K562 (cell line): ENCODE measurements around the gene OSBP2. TPM values are rescaled to one million over a fixed set of nuclear protein-coding genes. Genes with fewer than 3 reads are reported as not detected.

Source experiments
- BRD9 ChIP-seq: fragments of 450-650 bp; IDR thresholded peaks from 2 replicates; pipeline ENCODE4 v1.6.1; 2018; ENCODE audit warnings: low read depth; ENCODE audit not compliant: partially characterized antibody
- CBFA2T3 ChIP-seq: fragments of 450-650 bp; IDR thresholded peaks from 2 replicates; pipeline ENCODE4 v1.6.1; 2017
- CREM ChIP-seq: IDR thresholded peaks from 2 replicates; pipeline ENCODE4 v1.6.1; 2014; ENCODE audit warnings: antibody characterized with exemption, low read depth
- FOSL1 ChIP-seq: fragments of 200-800 bp; sonication (Bioruptor generic); conservative IDR thresholded peaks from 2 replicates; pipeline ENCODE4 v1.6.1; 2016; ENCODE audit warnings: missing genetic modification characterization, missing compliant biosample characterization
- FOXA3 ChIP-seq, 2 experiments: fragments of 450-650 bp in 1 of 2; sonication (generic) in 1 of 2; formaldehyde crosslinking; IDR thresholded peaks in 1 of 2; conservative IDR thresholded peaks in 1 of 2; 2 replicates each; pipeline versions ENCODE4 v1.4.0 to v1.8.0; 2020 to 2022; ENCODE audit warnings: mild to moderate bottlenecking in 2 of 2, missing genetic modification reagents in 1 of 2
- L3MBTL2 ChIP-seq: fragments of 450-650 bp; IDR thresholded peaks from 2 replicates; pipeline ENCODE4 v1.6.1; 2016; ENCODE audit warnings: mild to moderate bottlenecking, moderate library complexity
- NRF1 ChIP-seq, 2 experiments: fragments of 450-650 bp; IDR thresholded peaks in 1 of 2; conservative IDR thresholded peaks in 1 of 2; 2 replicates each; pipeline ENCODE4 v1.6.1; 2014; ENCODE audit warnings: mild to moderate bottlenecking in 2 of 2
- RFX1 ChIP-seq: fragments of 450-650 bp; IDR thresholded peaks from 2 replicates; pipeline ENCODE4 v1.6.1; 2016; ENCODE audit warnings: mild to moderate bottlenecking, moderate library complexity
- SIN3A ChIP-seq, 2 experiments: fragments of 150-350 bp in 1 of 2; IDR thresholded peaks; 2 replicates each; pipeline ENCODE4 v1.6.1; 2011 to 2016; ENCODE audit warnings: borderline replicate concordance in 2 of 2, low read depth in 2 of 2, low read length in 2 of 2, mild to moderate bottlenecking in 2 of 2, moderate library complexity in 2 of 2; ENCODE audit not compliant: control insufficient read depth in 1 of 2
- SMARCB1 ChIP-seq: IDR thresholded peaks from 2 replicates; pipeline ENCODE4 v1.6.1; 2011; ENCODE audit warnings: improper control_type of control experiment, low read depth; ENCODE audit not compliant: insufficient read length
- TCF7 ChIP-seq: sonication (generic); IDR thresholded peaks from 2 replicates; pipeline ENCODE4 v1.6.1; 2016; ENCODE audit warnings: antibody characterized with exemption, borderline replicate concordance
- polyA plus RNA-seq, 8 experiments: library from polyadenylated mRNA; depleted of rRNA in 4 of 8; stranded (reverse) in 5 of 8; unstranded in 3 of 8; fragments of >200 nt; fragmentation: Nextera tagmentation in 2 of 8; fragmentation: Illumina TruSeq in 1 of 8; extraction: Ambion mirVana in 2 of 8; extraction: Trizol in 1 of 8; gene quantifications; 2 replicates each; pipeline versions ENCODE4 v1.2.1 to v1.2.3, GENCODE V29; 2011 to 2014; ENCODE audit warnings: inconsistent platforms in 1 of 8, missing spikeins in 1 of 8
- total RNA-seq, 7 experiments: library from RNA; depleted of rRNA in 6 of 7; stranded (reverse); fragments of >200 nt in 6 of 7; fragmentation: Illumina TruSeq in 2 of 7; extraction: Trizol in 2 of 7; gene quantifications; 2 replicates each; pipeline versions ENCODE4 v1.2.1 to v1.2.3, GENCODE V29; 2011 to 2021; ENCODE audit warnings: low replicate concordance in 1 of 7
- TF ChIP-seq, protein P1 (sequence below): fragments of 250-450 bp; sonication (Bioruptor Pico); IDR thresholded peaks from 2 replicates; pipeline ENCODE4 v1.8.0; 2021; ENCODE audit warnings: moderate library complexity, mild to moderate bottlenecking, inconsistent platforms
- TF ChIP-seq, protein P2 (sequence below), 2 experiments: IDR thresholded peaks; 2 replicates each; pipeline ENCODE4 v1.6.1; 2011; ENCODE audit warnings: borderline replicate concordance in 1 of 2, control low read depth in 1 of 2, low read depth in 1 of 2, low read length in 1 of 2, mild to moderate bottlenecking in 1 of 2, mixed read lengths in 1 of 2, moderate library complexity in 1 of 2; ENCODE audit not compliant: insufficient read depth in 1 of 2, insufficient read length in 1 of 2, poor library complexity in 1 of 2, severe bottlenecking in 1 of 2; ENCODE audit errors: extremely low read depth in 1 of 2
- TF ChIP-seq, protein P3 (sequence below): fragments of 250-450 bp; sonication (Bioruptor Pico); IDR thresholded peaks from 2 replicates; pipeline ENCODE4 v1.5.0; 2020; ENCODE audit warnings: mild to moderate bottlenecking, borderline replicate concordance
- TF ChIP-seq, protein P4 (sequence below), 2 experiments: fragments of 450-650 bp; conservative IDR thresholded peaks; 2 replicates each; pipeline ENCODE4 v1.6.1; 2017; ENCODE audit warnings: mild to moderate bottlenecking in 2 of 2, moderate library complexity in 2 of 2
- TF ChIP-seq, protein P5 (sequence below): fragments of 450-650 bp; conservative IDR thresholded peaks from 2 replicates; pipeline ENCODE4 v1.6.1; 2016; ENCODE audit warnings: missing genetic modification characterization, low read depth, mild to moderate bottlenecking, control low read depth, missing compliant biosample characterization
- TF ChIP-seq, protein P6 (sequence below): sonication (generic); formaldehyde crosslinking; IDR thresholded peaks from 2 replicates; pipeline ENCODE4 v1.9.0; 2022; ENCODE audit warnings: mild to moderate bottlenecking, missing genetic modification reagents

The OSBP2 gene
- total and polyA plus RNA-seq, 9 of the 15 experiments (the other 6 are each of a cell fraction or from before 2014, with no cell fraction given): 0.52 to 29.5 (median 21.6) TPM

DNA sequence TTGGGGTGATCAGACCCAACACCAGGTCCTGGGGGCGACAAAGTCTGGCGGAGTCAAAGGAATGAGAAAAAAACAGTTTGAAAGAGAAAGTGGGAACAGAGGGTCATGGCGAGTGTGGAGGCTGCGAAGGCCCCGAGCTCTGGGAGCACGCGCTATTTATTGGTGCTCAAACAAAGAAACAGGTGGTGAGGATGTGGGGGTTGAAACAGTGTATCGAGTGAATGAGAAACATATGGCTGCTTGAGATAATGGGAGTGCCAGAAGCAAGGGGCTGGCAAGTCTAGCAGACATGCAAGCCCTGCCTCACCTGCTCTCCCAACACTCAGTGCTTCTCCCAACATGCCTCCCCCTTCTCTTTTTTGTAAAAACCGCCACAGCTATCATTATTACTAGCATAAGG lies 19.2 kb upstream of the OSBP2 start (continued):
- TF ChIP-seq, protein P1, sequence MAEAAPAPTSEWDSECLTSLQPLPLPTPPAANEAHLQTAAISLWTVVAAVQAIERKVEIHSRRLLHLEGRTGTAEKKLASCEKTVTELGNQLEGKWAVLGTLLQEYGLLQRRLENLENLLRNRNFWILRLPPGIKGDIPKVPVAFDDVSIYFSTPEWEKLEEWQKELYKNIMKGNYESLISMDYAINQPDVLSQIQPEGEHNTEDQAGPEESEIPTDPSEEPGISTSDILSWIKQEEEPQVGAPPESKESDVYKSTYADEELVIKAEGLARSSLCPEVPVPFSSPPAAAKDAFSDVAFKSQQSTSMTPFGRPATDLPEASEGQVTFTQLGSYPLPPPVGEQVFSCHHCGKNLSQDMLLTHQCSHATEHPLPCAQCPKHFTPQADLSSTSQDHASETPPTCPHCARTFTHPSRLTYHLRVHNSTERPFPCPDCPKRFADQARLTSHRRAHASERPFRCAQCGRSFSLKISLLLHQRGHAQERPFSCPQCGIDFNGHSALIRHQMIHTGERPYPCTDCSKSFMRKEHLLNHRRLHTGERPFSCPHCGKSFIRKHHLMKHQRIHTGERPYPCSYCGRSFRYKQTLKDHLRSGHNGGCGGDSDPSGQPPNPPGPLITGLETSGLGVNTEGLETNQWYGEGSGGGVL (CRISPR knock-in tag): no peak
- no peak for TF ChIP-seq FOSL1
- TF ChIP-seq, protein P2, sequence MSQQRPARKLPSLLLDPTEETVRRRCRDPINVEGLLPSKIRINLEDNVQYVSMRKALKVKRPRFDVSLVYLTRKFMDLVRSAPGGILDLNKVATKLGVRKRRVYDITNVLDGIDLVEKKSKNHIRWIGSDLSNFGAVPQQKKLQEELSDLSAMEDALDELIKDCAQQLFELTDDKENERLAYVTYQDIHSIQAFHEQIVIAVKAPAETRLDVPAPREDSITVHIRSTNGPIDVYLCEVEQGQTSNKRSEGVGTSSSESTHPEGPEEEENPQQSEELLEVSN (IDR thresholded peaks at IDR 0.05; ENCODE audit: borderline replicate concordance in 1 of 2, extremely low read depth in 1 of 2, insufficient read depth in 1 of 2, insufficient read length in 1 of 2, low read depth in 1 of 2, low read length in 1 of 2, poor library complexity in 1 of 2, severe bottlenecking in 1 of 2): peak; percentile 37 to 69
- TF ChIP-seq L3MBTL2: peak; percentile 84
- TF ChIP-seq RFX1: no peak
- TF ChIP-seq, protein P3, sequence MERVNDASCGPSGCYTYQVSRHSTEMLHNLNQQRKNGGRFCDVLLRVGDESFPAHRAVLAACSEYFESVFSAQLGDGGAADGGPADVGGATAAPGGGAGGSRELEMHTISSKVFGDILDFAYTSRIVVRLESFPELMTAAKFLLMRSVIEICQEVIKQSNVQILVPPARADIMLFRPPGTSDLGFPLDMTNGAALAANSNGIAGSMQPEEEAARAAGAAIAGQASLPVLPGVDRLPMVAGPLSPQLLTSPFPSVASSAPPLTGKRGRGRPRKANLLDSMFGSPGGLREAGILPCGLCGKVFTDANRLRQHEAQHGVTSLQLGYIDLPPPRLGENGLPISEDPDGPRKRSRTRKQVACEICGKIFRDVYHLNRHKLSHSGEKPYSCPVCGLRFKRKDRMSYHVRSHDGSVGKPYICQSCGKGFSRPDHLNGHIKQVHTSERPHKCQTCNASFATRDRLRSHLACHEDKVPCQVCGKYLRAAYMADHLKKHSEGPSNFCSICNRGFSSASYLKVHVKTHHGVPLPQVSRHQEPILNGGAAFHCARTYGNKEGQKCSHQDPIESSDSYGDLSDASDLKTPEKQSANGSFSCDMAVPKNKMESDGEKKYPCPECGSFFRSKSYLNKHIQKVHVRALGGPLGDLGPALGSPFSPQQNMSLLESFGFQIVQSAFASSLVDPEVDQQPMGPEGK (CRISPR knock-in tag): no peak
- no peak for TF ChIP-seq FOXA3 (CRISPR knock-in tag; conservative IDR thresholded peaks at IDR 0.05 in 1 of 2, IDR thresholded peaks at IDR 0.05 in 1 of 2)
- TF ChIP-seq NRF1 (conservative IDR thresholded peaks at IDR 0.05 in 1 of 2, IDR thresholded peaks at IDR 0.05 in 1 of 2): no peak
- no peak for TF ChIP-seq SIN3A (IDR thresholded peaks at IDR 0.05; ENCODE audit: borderline replicate concordance in 2 of 2, control insufficient read depth in 1 of 2, low read depth in 2 of 2, low read length in 2 of 2)
- TF ChIP-seq, protein P4, sequence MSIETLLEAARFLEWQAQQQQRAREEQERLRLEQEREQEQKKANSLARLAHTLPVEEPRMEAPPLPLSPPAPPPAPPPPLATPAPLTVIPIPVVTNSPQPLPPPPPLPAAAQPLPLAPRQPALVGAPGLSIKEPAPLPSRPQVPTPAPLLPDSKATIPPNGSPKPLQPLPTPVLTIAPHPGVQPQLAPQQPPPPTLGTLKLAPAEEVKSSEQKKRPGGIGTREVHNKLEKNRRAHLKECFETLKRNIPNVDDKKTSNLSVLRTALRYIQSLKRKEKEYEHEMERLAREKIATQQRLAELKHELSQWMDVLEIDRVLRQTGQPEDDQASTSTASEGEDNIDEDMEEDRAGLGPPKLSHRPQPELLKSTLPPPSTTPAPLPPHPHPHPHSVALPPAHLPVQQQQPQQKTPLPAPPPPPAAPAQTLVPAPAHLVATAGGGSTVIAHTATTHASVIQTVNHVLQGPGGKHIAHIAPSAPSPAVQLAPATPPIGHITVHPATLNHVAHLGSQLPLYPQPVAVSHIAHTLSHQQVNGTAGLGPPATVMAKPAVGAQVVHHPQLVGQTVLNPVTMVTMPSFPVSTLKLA (conservative IDR thresholded peaks at IDR 0.05): 0 out of 4 replicates have a peak, but pooled peaks of 1 of the 2 experiments have one; percentile 24
- TF ChIP-seq, protein P5, sequence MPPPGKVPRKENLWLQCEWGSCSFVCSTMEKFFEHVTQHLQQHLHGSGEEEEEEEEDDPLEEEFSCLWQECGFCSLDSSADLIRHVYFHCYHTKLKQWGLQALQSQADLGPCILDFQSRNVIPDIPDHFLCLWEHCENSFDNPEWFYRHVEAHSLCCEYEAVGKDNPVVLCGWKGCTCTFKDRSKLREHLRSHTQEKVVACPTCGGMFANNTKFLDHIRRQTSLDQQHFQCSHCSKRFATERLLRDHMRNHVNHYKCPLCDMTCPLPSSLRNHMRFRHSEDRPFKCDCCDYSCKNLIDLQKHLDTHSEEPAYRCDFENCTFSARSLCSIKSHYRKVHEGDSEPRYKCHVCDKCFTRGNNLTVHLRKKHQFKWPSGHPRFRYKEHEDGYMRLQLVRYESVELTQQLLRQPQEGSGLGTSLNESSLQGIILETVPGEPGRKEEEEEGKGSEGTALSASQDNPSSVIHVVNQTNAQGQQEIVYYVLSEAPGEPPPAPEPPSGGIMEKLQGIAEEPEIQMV (tag): no peak
- no peak for TF ChIP-seq BRD9
- TF ChIP-seq TCF7: no peak
- peak; percentile 87 for TF ChIP-seq CBFA2T3
- TF ChIP-seq SMARCB1: no peak
- TF ChIP-seq, protein P6, sequence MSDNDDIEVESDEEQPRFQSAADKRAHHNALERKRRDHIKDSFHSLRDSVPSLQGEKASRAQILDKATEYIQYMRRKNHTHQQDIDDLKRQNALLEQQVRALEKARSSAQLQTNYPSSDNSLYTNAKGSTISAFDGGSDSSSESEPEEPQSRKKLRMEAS: peak; percentile 58
- TF ChIP-seq CREM: no peak
